ENCODE measurements around the gene CNGB1. TPM values are rescaled to one million over a fixed set of nuclear protein-coding genes. Genes with fewer than 3 reads are reported as not detected.

Gene CNGB1
- total RNA-seq, 2 experiments from 2014 or later: not detected

DNA sequence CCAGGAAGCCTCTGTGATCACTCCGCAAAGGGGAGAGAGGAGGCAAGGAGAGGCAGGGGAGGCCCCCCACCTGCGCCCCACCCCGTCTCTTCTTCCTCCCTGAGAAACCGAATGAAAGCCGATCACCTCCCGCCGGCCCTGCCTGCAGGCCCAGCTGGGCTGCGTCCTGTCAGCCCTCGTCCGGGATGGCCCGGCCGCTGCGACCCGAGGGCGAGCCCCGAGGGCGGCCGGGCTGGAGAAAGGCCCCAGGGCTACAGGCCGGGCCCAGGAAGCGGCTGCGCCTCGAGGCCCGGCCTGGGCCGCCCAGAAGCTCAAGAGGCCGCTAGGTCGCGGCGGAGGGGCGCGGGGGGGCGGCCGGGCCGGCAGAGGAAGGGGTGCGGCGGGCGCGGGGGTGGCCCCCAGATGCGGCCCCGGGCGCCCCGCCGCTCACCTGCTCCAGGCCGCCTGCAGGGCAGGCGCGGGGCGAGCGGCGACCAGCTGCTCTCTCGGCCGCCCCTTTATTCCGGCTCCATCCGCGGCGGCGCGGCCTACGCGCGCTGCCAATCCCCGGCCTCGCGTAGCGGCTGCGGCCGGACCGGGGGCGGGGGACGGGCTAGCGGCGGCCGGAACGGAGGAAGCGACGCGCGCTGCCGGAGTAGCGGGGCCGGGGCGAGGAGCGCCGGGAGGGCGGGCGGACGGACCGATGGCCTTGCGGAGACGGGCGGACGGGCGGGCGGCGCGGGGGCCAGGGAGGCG is 29.2 kb upstream of the CNGB1 start, which contains the start of gene ZNF319:
ZNF319 (minus strand) TSS at position 702 of the 735 bp plus-strand sequence. CDS start 2,407 bp downstream, outside the sequence.
- peak; percentile 41 for DNase-seq
- Mint-ChIP-seq H3K27ac (peak within 1 kb of the TSS; percentile 89), H3K9me3 (no peaks in the 10 kb centered on the region), H3K4me1 (ENCODE audit: low read depth) (peaks cover 47% of the 10 kb centered on the region), H3K4me3 (peak within 1 kb of the TSS; percentile 90), H3K27me3 (no peaks in the 10 kb centered on the region), H3K36me3 (ENCODE audit: low read depth) (peaks cover 16% of the 10 kb centered on the region)
- ATAC-seq: peak; percentile 9
- POLR2A ChIA-PET: interaction anchor here (0.9 to 2.4 kb wide), 6 partner anchors 97 to 393 kb away, joined by 3 to 7 read pairs (median 4); partner anchors contain the start of gene KATNB1
- intact Hi-C loops (cut with micrococcal nuclease): loop anchor here (5.0 kb wide), 1 partner anchor 103 kb away; no protein-coding TSS in a partner anchor
- CTCF ChIA-PET: interaction anchor here (0.9 to 4.3 kb wide), 14 partner anchors 10 to 584 kb away, joined by 3 to 36 read pairs (median 4); partner anchors contain the start of gene CFAP20
- TF ChIP-seq, protein P1, sequence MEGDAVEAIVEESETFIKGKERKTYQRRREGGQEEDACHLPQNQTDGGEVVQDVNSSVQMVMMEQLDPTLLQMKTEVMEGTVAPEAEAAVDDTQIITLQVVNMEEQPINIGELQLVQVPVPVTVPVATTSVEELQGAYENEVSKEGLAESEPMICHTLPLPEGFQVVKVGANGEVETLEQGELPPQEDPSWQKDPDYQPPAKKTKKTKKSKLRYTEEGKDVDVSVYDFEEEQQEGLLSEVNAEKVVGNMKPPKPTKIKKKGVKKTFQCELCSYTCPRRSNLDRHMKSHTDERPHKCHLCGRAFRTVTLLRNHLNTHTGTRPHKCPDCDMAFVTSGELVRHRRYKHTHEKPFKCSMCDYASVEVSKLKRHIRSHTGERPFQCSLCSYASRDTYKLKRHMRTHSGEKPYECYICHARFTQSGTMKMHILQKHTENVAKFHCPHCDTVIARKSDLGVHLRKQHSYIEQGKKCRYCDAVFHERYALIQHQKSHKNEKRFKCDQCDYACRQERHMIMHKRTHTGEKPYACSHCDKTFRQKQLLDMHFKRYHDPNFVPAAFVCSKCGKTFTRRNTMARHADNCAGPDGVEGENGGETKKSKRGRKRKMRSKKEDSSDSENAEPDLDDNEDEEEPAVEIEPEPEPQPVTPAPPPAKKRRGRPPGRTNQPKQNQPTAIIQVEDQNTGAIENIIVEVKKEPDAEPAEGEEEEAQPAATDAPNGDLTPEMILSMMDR (IDR thresholded peaks at IDR 0.05): no peak

DNA sequence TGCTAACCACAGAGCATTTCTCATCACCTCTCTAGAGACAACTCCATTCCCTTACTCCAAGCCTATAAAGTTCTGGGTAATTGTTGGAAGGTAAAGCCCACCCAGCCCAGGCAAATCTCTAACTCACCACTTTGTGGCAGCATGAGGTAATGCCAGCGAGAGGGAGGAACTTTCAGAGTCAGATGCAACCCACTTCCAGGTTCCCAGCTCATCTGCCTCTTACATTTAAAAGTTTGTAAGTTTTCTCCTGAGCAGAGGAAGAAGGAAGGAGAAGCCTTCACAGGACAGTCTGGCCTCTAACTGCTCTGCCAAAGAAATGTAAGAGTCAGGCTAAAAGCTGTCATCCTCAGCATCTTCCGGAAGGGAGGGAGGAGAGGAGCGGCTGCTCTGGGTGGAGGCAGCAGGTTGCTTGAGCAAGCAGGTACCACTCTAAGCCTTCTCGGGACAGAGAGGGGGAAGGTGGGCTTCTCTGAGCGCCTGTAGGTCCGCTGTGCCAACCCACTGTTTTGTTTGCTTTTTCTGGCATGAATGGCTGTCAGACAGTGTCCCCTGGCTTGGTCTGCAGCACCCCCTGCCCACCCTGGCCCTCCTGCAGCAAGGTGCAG is 28.5 kb upstream of the CNGB1 start:
- TF ChIP-seq, protein P1 (IDR thresholded peaks at IDR 0.05): no peak

DNA sequence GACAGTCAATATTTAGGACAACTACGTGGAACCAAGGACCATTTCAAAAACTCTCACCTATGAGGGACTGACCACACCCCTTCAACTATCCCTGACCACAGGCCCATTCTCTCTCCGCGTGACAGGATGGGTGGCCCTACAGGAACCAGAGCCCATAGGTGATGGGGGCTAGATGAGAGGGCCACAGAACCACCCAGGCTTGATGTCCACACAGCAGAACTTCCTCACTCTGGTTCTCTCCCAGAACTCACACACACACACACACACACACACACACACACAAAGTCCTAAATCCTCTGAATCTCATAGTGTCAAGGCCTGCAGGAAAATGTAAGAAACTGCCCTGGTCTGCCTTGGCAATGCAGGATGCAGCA is 28.1 kb upstream of the CNGB1 start:
- ATAC-seq: no peak
- no peaks in the 10 kb centered on the region for H3K9me3 Mint-ChIP-seq
- peak overlapping the region; percentile 81 for H3K27ac Mint-ChIP-seq
- ChIA-PET POLR2A (interaction anchor here (1.1 to 2.4 kb wide), 3 partner anchors 10 to 263 kb away, joined by 5 to 7 read pairs (median 5); partner anchors contain the start of gene KATNB1), CTCF (interaction anchor here (0.9 to 4.3 kb wide), 12 partner anchors 12 to 582 kb away, joined by 3 to 36 read pairs (median 5); partner anchors contain the start of gene CFAP20)
- H3K4me3 Mint-ChIP-seq: peak overlapping the region; percentile 76
- TF ChIP-seq, protein P1 (IDR thresholded peaks at IDR 0.05): no peak
- intact Hi-C loops (cut with micrococcal nuclease): no loop called here
- H3K27me3 Mint-ChIP-seq: no peaks in the 10 kb centered on the region
- DNase-seq: no peak
- peaks cover 14% of the 10 kb centered on the region for H3K36me3 Mint-ChIP-seq (ENCODE audit: low read depth)
- peaks cover 54% of the 10 kb centered on the region for H3K4me1 Mint-ChIP-seq (ENCODE audit: low read depth)

More for the DNA sequence above, 28.5 kb upstream of the CNGB1 start:
- Mint-ChIP-seq H3K27ac (peak overlapping the region; percentile 81), H3K9me3 (no peaks in the 10 kb centered on the region), H3K27me3 (no peaks in the 10 kb centered on the region), H3K36me3 (ENCODE audit: low read depth) (peaks cover 16% of the 10 kb centered on the region), H3K4me3 (peak overlapping the region; percentile 76), H3K4me1 (ENCODE audit: low read depth) (peaks cover 53% of the 10 kb centered on the region)
- DNase-seq (peak; percentile 50), ATAC-seq (peak; percentile 10)
- CTCF ChIA-PET: interaction anchor here (0.9 to 4.3 kb wide), 14 partner anchors 11 to 583 kb away, joined by 3 to 36 read pairs (median 4); partner anchors contain the start of gene CFAP20
- POLR2A ChIA-PET: interaction anchor here (0.9 to 2.4 kb wide), 7 partner anchors 11 to 393 kb away, joined by 3 to 7 read pairs (median 4); partner anchors contain the start of gene KATNB1
- intact Hi-C loops (cut with micrococcal nuclease): no loop called here

DNA sequence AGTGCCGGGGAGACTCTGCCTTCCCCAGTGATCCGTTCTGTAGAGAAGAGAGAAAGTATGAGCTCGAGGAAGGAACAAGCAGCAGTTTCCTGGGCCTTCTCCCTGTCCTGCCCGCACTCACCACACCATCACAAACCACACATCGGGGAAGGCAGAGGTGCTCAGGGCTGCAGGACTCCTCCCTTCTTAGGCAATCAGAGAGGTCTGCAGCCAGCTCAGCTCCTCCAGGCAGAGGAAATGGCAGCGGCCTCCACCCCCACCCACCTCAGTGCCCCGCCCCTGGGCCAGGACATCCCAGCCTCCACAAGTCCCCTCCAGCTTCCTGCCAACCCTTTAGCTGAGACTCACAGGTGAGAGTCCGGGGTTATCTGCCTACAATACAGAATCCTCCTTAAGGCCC is 27.6 kb upstream of the CNGB1 start:
- Mint-ChIP-seq H3K36me3 (ENCODE audit: low read depth) (peaks cover 11% of the 10 kb centered on the region), H3K4me1 (ENCODE audit: low read depth) (peaks cover 51% of the 10 kb centered on the region), H3K9me3 (no peaks in the 10 kb centered on the region), H3K27ac (peak overlapping the region; percentile 81), H3K4me3 (peak overlapping the region; percentile 76), H3K27me3 (no peaks in the 10 kb centered on the region)
- peak; percentile 37 for ATAC-seq
- peak; percentile 78 for DNase-seq
- intact Hi-C loops (cut with micrococcal nuclease): no loop called here
- TF ChIP-seq, protein P1 (IDR thresholded peaks at IDR 0.05): no peak
- ChIA-PET CTCF (interaction anchor here (0.9 to 4.3 kb wide), 7 partner anchors 18 to 582 kb away, joined by 3 to 36 read pairs (median 5); no protein-coding TSS in a partner anchor), POLR2A (interaction anchor here (1.1 kb wide), 1 partner anchor 10 kb away, joined by 5 read pairs; no protein-coding TSS in a partner anchor)
